DND-41 (cell line): Measurements from ENCODE around the gene LXN.

Source experiments
- ATAC-seq: fragments of 200-7000 bp; cut with Tn5 transposase; 3 replicates; pipeline ENCODE4 v1.9.1; 2021; ENCODE audit warnings: low read depth; ENCODE audit not compliant: insufficient read depth
- DNase-seq: peaks from one replicate; pipeline ENCODE4 v3.0.0-alpha.2; 2020
- H2AFZ ChIP-seq: 2 replicates; pipeline ENCODE4 v1.6.0; 2012; ENCODE audit warnings: low read depth, low read length
- H3K27ac ChIP-seq: 2 replicates; pipeline ENCODE4 v1.5.1; 2012; ENCODE audit warnings: low read length, inconsistent platforms
- H3K27me3 ChIP-seq: fragments of 200-600 bp; sonication (generic); 2 replicates; pipeline ENCODE4 v1.6.0; 2012; ENCODE audit warnings: low read length, mild to moderate bottlenecking, inconsistent platforms; ENCODE audit not compliant: insufficient read depth, poor library complexity
- H3K36me3 ChIP-seq: 2 replicates; pipeline ENCODE4 v1.5.1; 2012; ENCODE audit warnings: low read length, inconsistent platforms; ENCODE audit not compliant: insufficient read depth
- H3K4me1 ChIP-seq: 2 replicates; pipeline ENCODE4 v1.5.1; 2012; ENCODE audit warnings: mild to moderate bottlenecking, low read length; ENCODE audit not compliant: insufficient read depth
- H3K4me2 ChIP-seq: 2 replicates; pipeline ENCODE4 v1.6.0; 2012; ENCODE audit warnings: mild to moderate bottlenecking, moderate library complexity, low read length, inconsistent platforms; ENCODE audit not compliant: insufficient read depth
- H3K4me3 ChIP-seq, 2 experiments: fragments of 200-600 bp in 1 of 2; shearing (Covaris generic) in 1 of 2; 2 replicates each; pipeline ENCODE4 v1.5.1; 2012 to 2016; ENCODE audit warnings: inconsistent platforms in 2 of 2, low read length in 2 of 2, mild to moderate bottlenecking in 2 of 2, low read depth in 1 of 2, moderate library complexity in 1 of 2
- H3K79me2 ChIP-seq: 2 replicates; pipeline ENCODE4 v1.6.0; 2012; ENCODE audit warnings: low read length, inconsistent platforms; ENCODE audit not compliant: insufficient read depth
- H3K9ac ChIP-seq: 2 replicates; pipeline ENCODE4 v1.6.0; 2012; ENCODE audit warnings: low read depth, mild to moderate bottlenecking, inconsistent platforms, low read length, moderate library complexity
- H3K9me3 ChIP-seq: 2 replicates; pipeline ENCODE4 v1.5.1; 2012; ENCODE audit warnings: low read length, moderate library complexity, mild to moderate bottlenecking, inconsistent platforms; ENCODE audit not compliant: insufficient read depth, severe bottlenecking
- H4K20me1 ChIP-seq: 2 replicates; pipeline ENCODE4 v1.6.0; 2012; ENCODE audit warnings: low read length; ENCODE audit not compliant: insufficient read depth
- EZH2 ChIP-seq: IDR thresholded peaks from 3 replicates; pipeline ENCODE4 v1.6.1; 2012; ENCODE audit warnings: borderline replicate concordance, low read depth, mild to moderate bottlenecking, moderate library complexity, low read length, inconsistent platforms; ENCODE audit not compliant: severe bottlenecking
- TF ChIP-seq, protein P1 (sequence below): IDR thresholded peaks from 2 replicates; pipeline ENCODE4 v1.5.1; 2012; ENCODE audit warnings: borderline replicate concordance, low read length, moderate library complexity, mild to moderate bottlenecking; ENCODE audit not compliant: poor library complexity, severe bottlenecking; ENCODE audit errors: extremely low read depth

LXN gene

DNA sequence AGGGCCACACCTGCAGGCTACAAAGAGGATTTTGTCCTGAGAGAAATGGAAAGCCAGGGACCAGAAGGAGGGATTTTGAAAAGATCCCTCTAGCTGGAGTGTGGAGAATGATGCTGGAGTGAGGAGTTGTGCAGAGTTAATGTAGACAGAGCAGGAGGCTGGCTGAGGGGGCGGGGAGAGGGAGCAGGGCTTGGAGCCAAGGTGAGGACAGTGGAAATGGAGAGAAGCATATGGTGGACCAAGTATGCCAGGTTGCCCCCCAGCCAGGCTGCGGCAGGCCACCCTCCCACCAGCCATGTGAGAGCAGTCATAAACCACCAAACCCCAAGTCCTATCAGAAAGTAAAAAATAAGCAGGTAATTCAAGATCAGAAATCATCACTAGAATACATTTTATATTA, 45.1 kb upstream of the LXN start:
- H2AFZ ChIP-seq: no peak overlapping the region
- no peak for TF ChIP-seq EZH2
- TF ChIP-seq, protein P1, sequence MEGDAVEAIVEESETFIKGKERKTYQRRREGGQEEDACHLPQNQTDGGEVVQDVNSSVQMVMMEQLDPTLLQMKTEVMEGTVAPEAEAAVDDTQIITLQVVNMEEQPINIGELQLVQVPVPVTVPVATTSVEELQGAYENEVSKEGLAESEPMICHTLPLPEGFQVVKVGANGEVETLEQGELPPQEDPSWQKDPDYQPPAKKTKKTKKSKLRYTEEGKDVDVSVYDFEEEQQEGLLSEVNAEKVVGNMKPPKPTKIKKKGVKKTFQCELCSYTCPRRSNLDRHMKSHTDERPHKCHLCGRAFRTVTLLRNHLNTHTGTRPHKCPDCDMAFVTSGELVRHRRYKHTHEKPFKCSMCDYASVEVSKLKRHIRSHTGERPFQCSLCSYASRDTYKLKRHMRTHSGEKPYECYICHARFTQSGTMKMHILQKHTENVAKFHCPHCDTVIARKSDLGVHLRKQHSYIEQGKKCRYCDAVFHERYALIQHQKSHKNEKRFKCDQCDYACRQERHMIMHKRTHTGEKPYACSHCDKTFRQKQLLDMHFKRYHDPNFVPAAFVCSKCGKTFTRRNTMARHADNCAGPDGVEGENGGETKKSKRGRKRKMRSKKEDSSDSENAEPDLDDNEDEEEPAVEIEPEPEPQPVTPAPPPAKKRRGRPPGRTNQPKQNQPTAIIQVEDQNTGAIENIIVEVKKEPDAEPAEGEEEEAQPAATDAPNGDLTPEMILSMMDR: no peak
- ATAC-seq (no peak), DNase-seq (no peak)
- H3K4me3 ChIP-seq: no peak overlapping the region
- H3K79me2 ChIP-seq: no peaks in the 10 kb centered on the region
- H3K36me3 ChIP-seq: peaks cover 21% of the 10 kb centered on the region; the same call in 1 of the 2 replicates
- H3K4me1 ChIP-seq: no peaks in the 10 kb centered on the region
- no peak overlapping the region for H3K27ac ChIP-seq
- no peaks in the 10 kb centered on the region for H3K27me3 ChIP-seq
- H4K20me1 ChIP-seq: no peaks in the 10 kb centered on the region
- no peak overlapping the region for H3K9ac ChIP-seq
- no peak overlapping the region for H3K4me2 ChIP-seq
- no peaks in the 10 kb centered on the region for H3K9me3 ChIP-seq

DNA sequence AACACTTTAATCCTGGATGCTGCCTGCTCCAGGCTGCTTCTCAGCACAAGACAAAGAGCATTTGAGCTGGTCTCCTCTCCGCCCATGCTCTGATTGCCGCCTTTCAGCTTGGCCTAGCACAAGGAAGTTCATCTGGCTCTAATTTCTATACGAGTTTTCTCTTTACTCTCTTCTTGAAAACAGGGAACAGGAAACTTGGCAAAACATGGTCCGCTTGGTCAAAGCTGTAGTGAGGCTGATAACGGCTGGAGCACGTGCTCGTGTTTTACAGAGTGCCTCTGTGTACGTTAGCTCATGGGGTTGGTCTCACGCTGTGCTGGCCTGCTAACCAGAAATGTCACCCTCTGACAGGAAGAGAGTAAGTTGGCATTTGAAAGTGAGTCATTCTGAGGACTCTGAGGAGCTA, 40.6 kb upstream of the LXN start:
- no peak overlapping the region for H3K4me2 ChIP-seq
- H3K4me1 ChIP-seq: no peaks in the 10 kb centered on the region
- H3K79me2 ChIP-seq: no peaks in the 10 kb centered on the region
- H3K27ac ChIP-seq: no peak overlapping the region
- H4K20me1 ChIP-seq: no peaks in the 10 kb centered on the region
- no peak overlapping the region for H3K9ac ChIP-seq
- no peaks in the 10 kb centered on the region for H3K27me3 ChIP-seq
- no peak for ATAC-seq
- H3K36me3 ChIP-seq: peaks cover 30% of the 10 kb centered on the region; the same call in 1 of the 2 replicates
- no peak for TF ChIP-seq EZH2
- TF ChIP-seq, protein P1: no peak
- no peak overlapping the region for H2AFZ ChIP-seq
- H3K9me3 ChIP-seq: no peaks in the 10 kb centered on the region
- no peak for DNase-seq
- no peak overlapping the region for H3K4me3 ChIP-seq

DNA sequence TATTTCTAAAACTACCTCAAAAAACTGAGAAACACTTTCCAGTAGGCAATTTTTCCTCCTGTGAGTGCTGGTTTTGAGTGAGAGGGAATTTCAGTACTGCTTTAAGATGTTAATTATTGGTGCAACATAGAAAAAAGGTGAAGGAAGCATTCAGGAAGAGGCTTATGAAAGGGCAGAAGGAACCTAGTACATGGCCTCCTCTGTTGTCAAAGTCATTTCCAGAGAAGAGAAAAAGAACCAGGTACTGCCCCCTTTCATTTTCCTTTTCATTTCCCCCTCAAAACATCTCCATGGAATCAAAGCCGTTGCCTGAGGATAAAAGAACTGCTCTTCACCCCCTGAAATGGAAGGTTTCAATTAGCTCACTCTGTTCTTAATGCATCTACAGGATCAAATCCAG, 40.0 kb upstream of the LXN start:
- no peaks in the 10 kb centered on the region for H3K9me3 ChIP-seq
- H3K27ac ChIP-seq: no peak overlapping the region
- ATAC-seq (no peak), DNase-seq (no peak)
- H3K4me2 ChIP-seq: no peak overlapping the region
- H3K9ac ChIP-seq: no peak overlapping the region
- H3K4me1 ChIP-seq: no peaks in the 10 kb centered on the region
- H3K36me3 ChIP-seq: peaks cover 34% of the 10 kb centered on the region; the same call in 1 of the 2 replicates
- no peaks in the 10 kb centered on the region for H3K79me2 ChIP-seq
- no peaks in the 10 kb centered on the region for H3K27me3 ChIP-seq
- no peaks in the 10 kb centered on the region for H4K20me1 ChIP-seq
- no peak overlapping the region for H2AFZ ChIP-seq
- no peak for TF ChIP-seq EZH2
- TF ChIP-seq, protein P1: no peak
- no peak overlapping the region for H3K4me3 ChIP-seq

DNA sequence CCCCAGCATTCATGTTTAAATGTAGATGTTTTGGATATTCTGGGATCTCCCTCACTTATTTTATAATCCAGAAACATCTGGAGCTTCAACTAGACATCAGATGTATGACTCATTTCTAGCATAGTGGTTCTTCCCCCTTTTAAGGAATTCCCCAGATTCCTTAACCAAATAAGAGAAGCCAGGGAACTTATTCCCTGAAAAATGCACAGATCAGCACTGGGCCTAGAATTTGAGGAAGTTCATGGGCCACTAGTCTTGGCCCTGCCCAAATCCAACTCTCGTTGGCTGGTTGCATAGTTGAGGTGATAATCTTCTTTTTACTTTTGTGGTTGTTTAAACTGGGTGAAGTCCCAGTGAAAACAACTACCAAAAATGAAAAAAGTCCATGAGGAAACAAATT, 39.4 kb upstream of the LXN start:
- TF ChIP-seq EZH2: no peak
- TF ChIP-seq, protein P1: no peak

More for the DNA sequence above, 39.4 kb upstream of the LXN start:
- ATAC-seq (no peak), DNase-seq (no peak)
- no peaks in the 10 kb centered on the region for H3K9me3 ChIP-seq
- no peak overlapping the region for H3K9ac ChIP-seq
- H4K20me1 ChIP-seq: no peaks in the 10 kb centered on the region
- H3K27ac ChIP-seq: no peak overlapping the region
- no peaks in the 10 kb centered on the region for H3K79me2 ChIP-seq
- H3K4me1 ChIP-seq: no peaks in the 10 kb centered on the region
- no peak overlapping the region for H3K4me2 ChIP-seq
- H3K4me3 ChIP-seq: no peak overlapping the region
- H2AFZ ChIP-seq: no peak overlapping the region
- peaks cover 39% of the 10 kb centered on the region; the same call in 1 of the 2 replicates for H3K36me3 ChIP-seq
- H3K27me3 ChIP-seq: no peaks in the 10 kb centered on the region
